ENCODE measurements around the gene IPO8.
"Not testable (repeated sequence)": the region's sequence is repeated elsewhere in the genome, so short reads cannot be mapped to it uniquely, and the experiment has no call there.

DNA sequence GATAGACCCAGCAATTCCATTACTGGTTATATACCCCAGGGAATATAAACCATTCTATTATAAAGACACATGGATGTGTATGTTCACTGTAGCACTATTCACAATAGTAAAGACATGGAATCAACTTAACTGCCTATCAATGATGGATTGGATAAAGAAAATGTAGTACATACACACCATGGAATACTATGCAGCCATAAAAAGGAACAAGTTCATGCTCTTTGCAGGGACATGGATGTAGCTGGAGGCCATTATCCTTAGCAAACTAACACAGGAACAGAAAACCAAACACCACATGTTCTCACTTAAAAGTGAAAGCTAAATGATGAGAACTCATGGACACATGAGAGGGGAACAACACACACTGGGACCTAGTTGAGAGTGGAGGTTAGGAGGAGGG is 85.8 kb downstream of the IPO8 start:
- TF ChIP-seq POLR2A, POLR2AphosphoS5 (IDR thresholded peaks at IDR 0.05; ENCODE audit: low read depth, low read length): not testable (repeated sequence)
